Mucosa of stomach (tissue), 1 donor: Measurements from ENCODE around the gene GABARAPL2.

ENCODE experiments used
- H3K27me3 ChIP-seq: one replicate; pipeline ENCODE4 v1.7.0; 2013; ENCODE audit warnings: mild to moderate bottlenecking, low read length; ENCODE audit not compliant: control insufficient read depth, insufficient read depth
- H3K36me3 ChIP-seq: one replicate; pipeline ENCODE4 v1.7.0; 2013; ENCODE audit warnings: low read length; ENCODE audit not compliant: control insufficient read depth, insufficient read depth
- H3K4me1 ChIP-seq: one replicate; pipeline ENCODE4 v1.7.0; 2013; ENCODE audit warnings: mild to moderate bottlenecking, low read length; ENCODE audit not compliant: control insufficient read depth, insufficient read depth
- H3K4me3 ChIP-seq: one replicate; pipeline ENCODE4 v1.7.0; 2013; ENCODE audit warnings: low read length
- H3K9ac ChIP-seq: one replicate; pipeline ENCODE4 v1.7.0; 2013; ENCODE audit warnings: mild to moderate bottlenecking, low read length, moderate library complexity
- H3K9me3 ChIP-seq: one replicate; pipeline ENCODE4 v1.7.0; 2013; ENCODE audit warnings: mild to moderate bottlenecking, low read length, moderate library complexity; ENCODE audit not compliant: control insufficient read depth
- donor health status: Pancreatic carcinoma.

Gene GABARAPL2

DNA sequence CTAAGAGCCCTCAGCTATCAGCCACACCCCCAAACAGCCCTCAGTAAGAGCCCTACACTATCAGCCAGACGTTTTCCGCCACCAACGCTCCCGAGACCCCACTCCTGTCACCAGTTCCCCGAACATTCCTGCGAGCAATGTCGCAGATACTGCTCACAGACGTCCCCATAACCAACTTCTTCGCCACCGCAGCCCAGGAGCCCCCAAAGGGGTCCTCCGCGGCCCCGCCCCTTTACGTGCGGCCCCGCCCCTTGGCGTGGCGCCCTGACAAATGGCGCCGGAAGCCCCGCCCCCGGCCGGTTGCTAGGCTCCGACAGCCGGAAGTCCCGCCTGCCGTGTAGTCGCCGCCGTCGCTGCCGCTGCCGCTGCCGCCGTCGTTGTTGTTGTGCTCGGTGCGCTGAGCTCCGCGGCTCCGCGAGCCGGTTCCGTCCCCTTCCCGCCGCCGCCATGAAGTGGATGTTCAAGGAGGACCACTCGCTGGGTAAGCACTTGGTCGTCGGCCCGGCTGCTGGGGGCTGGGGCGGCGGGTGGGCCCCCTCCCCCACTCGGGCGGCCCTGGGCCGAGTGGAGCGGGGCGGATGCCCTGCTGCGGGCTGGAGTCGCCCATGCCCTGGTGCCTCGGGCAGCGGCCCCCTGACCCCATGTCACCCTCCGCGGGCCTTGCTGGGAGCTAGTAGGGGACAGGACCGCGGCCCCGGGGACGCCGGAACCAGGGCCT is at the start of gene GABARAPL2:
Gene GABARAPL2 (plus strand): TSS at position 340 of the 718 bp plus-strand sequence. CDS start 108 bp downstream, at position 448.
- H3K4me1 ChIP-seq = peaks cover 29% of the 10 kb centered on the region
- H3K9me3 ChIP-seq = no peaks in the 10 kb centered on the region
- H3K36me3 ChIP-seq = peaks cover 9% of the 10 kb centered on the region
- H3K27me3 ChIP-seq = no peaks in the 10 kb centered on the region
- H3K4me3 ChIP-seq = peak within 1 kb of the TSS; percentile 97
- H3K9ac ChIP-seq = peak within 1 kb of the TSS; percentile 90

DNA sequence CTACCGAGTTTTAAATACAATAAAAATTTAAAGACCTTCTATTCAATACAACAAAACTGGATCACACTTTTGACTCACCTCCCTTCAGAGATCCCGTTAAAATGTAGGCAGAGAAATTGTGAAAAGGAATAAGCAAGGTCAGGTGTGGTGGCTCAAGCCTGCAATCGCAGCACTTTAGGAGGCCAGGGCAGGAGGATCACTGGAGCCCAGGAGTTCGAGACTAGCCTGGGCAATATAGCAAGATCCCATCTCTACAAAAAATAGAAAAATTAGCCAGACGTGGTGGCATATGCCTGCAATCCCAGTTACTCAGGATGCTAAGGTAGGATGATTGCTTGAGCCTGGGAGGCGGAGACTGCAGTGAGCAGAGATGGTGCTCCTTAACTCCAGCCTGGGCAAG is 47.0 kb upstream of the GABARAPL2 start:
- no peak overlapping the region for H3K4me3 ChIP-seq
- no peak overlapping the region for H3K9ac ChIP-seq
- no peaks in the 10 kb centered on the region for H3K36me3 ChIP-seq
- H3K27me3 ChIP-seq = no peaks in the 10 kb centered on the region
- H3K9me3 ChIP-seq = no peaks in the 10 kb centered on the region
- peaks cover 8% of the 10 kb centered on the region for H3K4me1 ChIP-seq

DNA sequence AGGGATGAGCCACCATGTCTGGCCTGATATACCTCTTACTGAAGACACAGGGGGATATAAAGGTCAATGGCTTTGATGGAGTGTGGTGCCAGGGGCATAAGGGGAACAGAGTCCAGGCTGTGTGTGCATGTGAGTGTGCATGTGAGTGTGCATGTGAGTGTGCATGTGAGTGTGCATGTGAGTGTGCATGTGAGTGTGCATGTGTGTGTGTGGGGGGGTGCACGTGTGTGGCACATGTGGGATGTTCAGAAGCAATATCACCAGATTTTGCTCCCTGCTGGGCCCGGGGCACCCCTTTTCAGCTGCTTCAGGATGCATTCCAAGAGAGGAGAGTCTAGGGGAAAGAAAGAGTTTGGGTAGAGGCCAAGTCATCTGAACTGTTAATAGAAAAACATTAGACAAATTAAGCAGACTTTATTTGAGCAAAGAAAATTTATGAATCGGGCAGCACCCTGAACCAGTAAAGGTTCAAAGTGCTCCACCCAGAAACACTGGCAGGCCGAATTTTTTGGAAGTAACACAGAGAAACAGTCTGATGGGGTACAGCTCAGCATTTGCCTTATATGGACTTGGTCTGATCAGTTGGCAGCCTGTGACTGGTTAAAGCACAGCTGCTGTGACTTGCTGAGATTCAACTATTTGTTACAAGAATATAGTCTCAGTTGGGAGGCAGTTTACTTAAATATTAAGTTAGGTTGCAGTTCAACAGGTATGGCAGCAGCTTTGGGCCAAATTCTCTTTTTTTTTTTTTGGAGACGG is 40.0 kb upstream of the GABARAPL2 start:
- H3K9me3 ChIP-seq = no peaks in the 10 kb centered on the region
- H3K36me3 ChIP-seq = no peaks in the 10 kb centered on the region
- H3K4me3 ChIP-seq = no peak overlapping the region
- peaks cover 9% of the 10 kb centered on the region for H3K4me1 ChIP-seq
- no peak overlapping the region for H3K9ac ChIP-seq
- no peaks in the 10 kb centered on the region for H3K27me3 ChIP-seq

GRCh38 chr16:75527825-75528299 is 38.3 kb upstream of the GABARAPL2 start:
- H3K4me1 ChIP-seq = peaks cover 9% of the 10 kb centered on the region
- H3K9ac ChIP-seq = no peak overlapping the region
- H3K36me3 ChIP-seq = no peaks in the 10 kb centered on the region
- H3K4me3 ChIP-seq = no peak overlapping the region
- H3K9me3 ChIP-seq = no peaks in the 10 kb centered on the region
- no peaks in the 10 kb centered on the region for H3K27me3 ChIP-seq

DNA sequence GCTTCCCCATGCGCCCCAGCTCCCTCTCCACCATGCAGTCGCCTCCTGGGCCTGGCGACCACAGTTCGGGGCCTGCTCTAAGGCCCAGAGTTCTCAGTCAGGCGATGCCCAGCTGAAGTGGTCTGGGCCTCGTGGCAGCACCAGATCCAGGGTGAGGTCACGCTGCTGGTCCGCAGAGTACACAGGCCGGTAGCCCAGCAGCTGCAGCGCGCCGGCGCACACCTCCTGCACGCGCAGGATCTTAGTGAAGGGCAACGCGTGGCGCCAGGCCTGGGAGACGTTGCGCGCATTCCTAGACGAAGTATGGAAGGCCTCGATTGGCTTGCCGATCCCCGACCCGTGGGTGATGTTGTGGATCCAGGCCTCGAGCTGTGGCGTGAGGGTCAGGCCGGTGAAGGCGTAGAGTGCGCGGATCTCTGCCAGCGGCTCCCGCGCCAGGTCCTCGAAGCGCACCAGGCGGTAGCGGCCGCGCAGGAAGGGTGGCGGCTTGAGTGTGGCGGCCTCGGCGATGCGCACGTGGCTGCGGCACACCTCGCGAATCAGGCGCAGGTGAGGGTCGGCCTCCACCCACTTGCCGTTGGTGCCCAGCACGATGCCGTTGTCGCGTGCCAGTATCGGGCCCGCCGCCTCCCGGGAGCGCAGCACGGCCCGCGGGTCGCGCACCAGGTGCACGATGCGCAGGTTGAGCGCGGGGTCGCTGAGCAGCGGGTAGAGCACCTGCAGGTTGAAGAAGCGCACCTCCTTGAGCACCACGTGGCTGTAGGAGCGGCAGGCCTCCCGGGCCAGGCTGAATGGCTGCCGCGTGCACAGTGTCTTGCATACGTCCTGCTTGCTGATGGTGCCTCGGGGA is 36.9 kb upstream of the GABARAPL2 start:
- Histone ChIP-seq H3K4me3 (no peak overlapping the region), H3K9ac (no peak overlapping the region), H3K4me1 (peaks cover 9% of the 10 kb centered on the region), H3K27me3 (no peaks in the 10 kb centered on the region), H3K9me3 (no peaks in the 10 kb centered on the region), H3K36me3 (no peaks in the 10 kb centered on the region)

GRCh38 chr16:75529959-75530358 is 36.2 kb upstream of the GABARAPL2 start:
- Histone ChIP-seq H3K4me1 (peaks cover 9% of the 10 kb centered on the region), H3K36me3 (no peaks in the 10 kb centered on the region), H3K27me3 (no peaks in the 10 kb centered on the region), H3K4me3 (no peak overlapping the region), H3K9me3 (no peaks in the 10 kb centered on the region), H3K9ac (no peak overlapping the region)

DNA sequence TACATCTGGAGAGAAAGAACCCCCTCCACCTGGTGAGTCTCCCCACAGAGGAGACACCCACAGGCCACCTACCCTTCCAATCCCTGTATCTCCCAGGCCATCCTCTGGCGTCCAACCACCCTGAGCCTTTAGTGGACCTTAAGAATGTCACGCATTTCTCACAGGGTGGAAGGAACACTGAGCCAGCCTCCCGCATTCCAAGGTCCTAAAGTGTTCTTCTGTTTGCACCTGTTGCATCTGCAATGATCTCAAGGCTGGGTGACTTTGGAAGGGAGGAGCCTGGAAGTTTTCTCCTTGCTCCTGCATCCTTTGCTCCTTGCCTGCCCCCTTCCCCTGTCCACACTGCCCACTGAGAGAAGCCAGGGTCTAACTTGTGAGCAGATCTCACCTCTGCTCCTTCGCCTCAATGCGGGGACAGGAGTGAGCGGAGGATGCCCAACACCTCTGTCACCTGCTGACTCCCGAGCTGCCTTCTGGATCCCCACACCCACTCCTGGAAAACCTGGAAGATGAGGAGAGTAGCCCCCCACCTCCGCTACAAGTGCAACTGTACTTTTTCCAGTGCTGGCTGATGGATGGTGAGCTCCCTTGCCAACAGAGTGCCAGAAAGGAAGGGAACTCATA is 33.9 kb upstream of the GABARAPL2 start:
- no peak overlapping the region for H3K4me3 ChIP-seq
- H3K27me3 ChIP-seq = no peaks in the 10 kb centered on the region
- peaks cover 9% of the 10 kb centered on the region for H3K4me1 ChIP-seq
- H3K36me3 ChIP-seq = no peaks in the 10 kb centered on the region
- H3K9ac ChIP-seq = no peak overlapping the region
- H3K9me3 ChIP-seq = no peaks in the 10 kb centered on the region

GRCh38 chr16:75532791-75533190 is 33.4 kb upstream of the GABARAPL2 start:
- H3K27me3 ChIP-seq = no peaks in the 10 kb centered on the region
- H3K9me3 ChIP-seq = no peaks in the 10 kb centered on the region
- no peaks in the 10 kb centered on the region for H3K36me3 ChIP-seq
- H3K4me3 ChIP-seq = no peak overlapping the region
- peaks cover 9% of the 10 kb centered on the region for H3K4me1 ChIP-seq
- H3K9ac ChIP-seq = no peak overlapping the region

- no peaks in the 10 kb centered on the region for H3K4me1 ChIP-seq
- no peaks in the 10 kb centered on the region for H3K27me3 ChIP-seq
- H3K9me3 ChIP-seq = no peaks in the 10 kb centered on the region
- H3K4me3 ChIP-seq = no peak overlapping the region
- H3K36me3 ChIP-seq = no peaks in the 10 kb centered on the region
- H3K9ac ChIP-seq = no peak overlapping the region
Measured at GRCh38 chr16:75534560-75535205, 31.5 kb upstream of the GABARAPL2 start.

DNA sequence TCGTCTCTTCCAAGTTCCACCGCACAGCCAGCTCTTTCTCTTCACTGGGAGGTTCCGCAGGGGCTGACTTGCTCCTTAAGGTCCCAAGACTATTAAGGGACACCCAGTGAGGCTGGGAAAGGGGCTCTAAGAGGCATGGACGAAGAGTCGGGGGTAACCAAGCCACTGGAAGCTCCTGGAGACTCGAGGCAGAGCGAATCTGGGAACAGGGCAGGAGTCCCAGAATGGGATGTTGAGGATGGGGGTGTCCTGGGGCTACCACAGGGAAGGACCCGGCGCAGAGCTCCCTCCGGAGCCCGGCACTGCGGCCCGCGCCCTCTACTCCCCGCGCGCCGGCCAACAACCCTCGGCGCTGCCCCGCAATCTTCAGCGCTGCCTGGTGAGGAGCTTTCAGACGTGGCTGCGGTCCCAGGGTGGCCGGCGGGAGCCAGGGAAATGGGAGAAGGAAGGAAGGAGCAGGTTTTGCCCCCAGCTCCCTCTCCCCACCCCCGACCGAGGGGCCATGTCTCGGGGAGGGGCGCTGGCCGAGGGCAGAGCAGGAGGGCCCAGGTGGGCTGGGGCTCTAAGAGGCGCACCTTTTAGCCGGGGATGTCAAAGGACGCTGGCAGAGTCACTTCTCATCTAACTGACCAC is 30.9 kb upstream of the GABARAPL2 start:
- no peaks in the 10 kb centered on the region for H3K4me1 ChIP-seq
- peak overlapping the region; percentile 59 for H3K9ac ChIP-seq
- H3K27me3 ChIP-seq = no peaks in the 10 kb centered on the region
- no peaks in the 10 kb centered on the region for H3K36me3 ChIP-seq
- peak overlapping the region; percentile 12 for H3K4me3 ChIP-seq
- no peaks in the 10 kb centered on the region for H3K9me3 ChIP-seq

DNA sequence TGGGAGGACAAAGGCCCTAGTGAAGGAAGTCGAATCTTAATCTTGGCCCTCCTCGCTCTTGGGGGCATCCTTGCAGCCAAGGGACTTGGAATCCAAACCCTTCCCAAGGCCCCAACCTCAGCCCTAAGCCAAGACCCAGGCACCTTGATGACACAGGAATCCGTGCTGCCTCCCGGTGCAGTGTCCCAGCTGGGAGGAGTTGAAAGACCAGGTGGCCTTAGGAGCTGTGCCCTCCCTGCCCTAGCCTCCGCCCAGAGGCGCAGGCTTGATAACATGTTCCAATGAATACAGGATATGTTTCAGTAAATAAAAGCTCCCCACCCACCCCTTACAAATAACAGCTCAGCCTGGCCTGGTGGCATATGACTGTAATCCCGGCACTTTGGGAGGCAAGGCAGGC is 30.3 kb upstream of the GABARAPL2 start, which contains the start of gene CHST5:
Gene CHST5 (minus strand): TSS at position 208 of the 400 bp plus-strand sequence. CDS start 5,724 bp downstream, outside the sequence.
- Histone ChIP-seq H3K9ac (peak within 1 kb of the TSS; percentile 59), H3K4me1 (no peaks in the 10 kb centered on the region), H3K4me3 (peak within 1 kb of the TSS; percentile 12), H3K9me3 (no peaks in the 10 kb centered on the region), H3K36me3 (no peaks in the 10 kb centered on the region), H3K27me3 (no peaks in the 10 kb centered on the region)
